ENCODE results near the gene PAK1. TPM values are rescaled to one million over a fixed set of nuclear protein-coding genes. Genes with fewer than 3 reads are reported as not detected.

Gene PAK1
- total RNA-seq, 2 donors from 2014 or later = 12.5 to 15.2 TPM

DNA sequence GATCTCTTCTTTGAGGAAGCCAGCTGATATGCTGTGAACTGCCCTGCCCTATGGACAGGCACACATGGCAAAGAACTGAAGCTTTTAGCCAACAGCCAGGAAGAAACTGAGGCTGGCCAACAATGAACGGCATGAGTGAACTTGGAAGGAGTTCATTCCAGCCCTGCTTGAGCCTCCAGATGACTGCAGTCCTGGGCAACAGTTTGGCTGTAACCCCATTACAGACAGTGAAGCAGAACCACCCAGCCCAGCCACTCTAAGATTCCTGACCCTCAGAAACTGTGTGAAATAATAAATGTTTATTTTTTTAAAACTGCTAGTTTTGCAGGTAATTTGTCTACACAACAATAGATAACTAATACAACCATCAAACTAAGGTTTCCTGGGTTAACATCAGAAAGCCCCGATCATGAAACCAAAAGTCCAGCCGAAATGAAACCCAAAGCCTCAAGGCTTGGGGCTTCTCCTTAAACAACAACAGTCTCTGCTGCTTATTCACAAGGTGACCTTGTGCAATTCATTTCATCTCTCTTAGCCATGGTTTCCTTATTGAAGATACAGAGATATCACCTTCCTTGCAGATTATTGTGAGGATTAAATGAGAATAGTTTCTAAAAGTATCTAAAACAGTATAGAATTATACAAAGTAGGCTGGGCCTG, 31.4 kb downstream of the PAK1 start:
- TF ChIP-seq, protein P1, sequence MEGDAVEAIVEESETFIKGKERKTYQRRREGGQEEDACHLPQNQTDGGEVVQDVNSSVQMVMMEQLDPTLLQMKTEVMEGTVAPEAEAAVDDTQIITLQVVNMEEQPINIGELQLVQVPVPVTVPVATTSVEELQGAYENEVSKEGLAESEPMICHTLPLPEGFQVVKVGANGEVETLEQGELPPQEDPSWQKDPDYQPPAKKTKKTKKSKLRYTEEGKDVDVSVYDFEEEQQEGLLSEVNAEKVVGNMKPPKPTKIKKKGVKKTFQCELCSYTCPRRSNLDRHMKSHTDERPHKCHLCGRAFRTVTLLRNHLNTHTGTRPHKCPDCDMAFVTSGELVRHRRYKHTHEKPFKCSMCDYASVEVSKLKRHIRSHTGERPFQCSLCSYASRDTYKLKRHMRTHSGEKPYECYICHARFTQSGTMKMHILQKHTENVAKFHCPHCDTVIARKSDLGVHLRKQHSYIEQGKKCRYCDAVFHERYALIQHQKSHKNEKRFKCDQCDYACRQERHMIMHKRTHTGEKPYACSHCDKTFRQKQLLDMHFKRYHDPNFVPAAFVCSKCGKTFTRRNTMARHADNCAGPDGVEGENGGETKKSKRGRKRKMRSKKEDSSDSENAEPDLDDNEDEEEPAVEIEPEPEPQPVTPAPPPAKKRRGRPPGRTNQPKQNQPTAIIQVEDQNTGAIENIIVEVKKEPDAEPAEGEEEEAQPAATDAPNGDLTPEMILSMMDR (IDR thresholded peaks at IDR 0.05) = no peak
- Histone ChIP-seq H3K4me3 (no peak overlapping the region), H3K27me3 (no peaks in the 10 kb centered on the region), H3K9me3 (no peaks in the 10 kb centered on the region), H3K4me1 (no peaks in the 10 kb centered on the region), H3K27ac (no peak overlapping the region), H3K36me3 (no peaks in the 10 kb centered on the region)
- DNase-seq (ENCODE audit: low spot score) = no peak

DNA sequence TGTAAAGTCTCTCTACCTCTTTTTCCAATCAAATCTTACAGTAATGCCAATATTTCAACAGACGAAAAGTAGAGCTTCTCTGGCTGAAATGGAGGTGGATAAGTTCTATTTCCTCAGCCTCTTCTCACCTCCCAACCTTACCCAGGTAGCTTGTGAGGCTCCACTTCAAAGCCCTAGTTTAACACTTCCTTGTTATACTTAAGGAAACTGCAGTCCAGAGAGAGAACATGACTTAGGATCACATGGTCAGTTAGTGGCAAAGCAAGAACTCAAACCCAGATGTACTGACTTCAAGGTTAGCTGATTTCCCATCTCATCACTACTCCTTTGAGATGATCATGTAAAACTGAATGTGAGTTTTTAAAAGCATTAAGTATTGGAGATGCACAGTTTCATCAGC, 32.5 kb downstream of the PAK1 start:
- Histone ChIP-seq H3K27ac (no peak overlapping the region), H3K36me3 (no peaks in the 10 kb centered on the region), H3K4me1 (no peaks in the 10 kb centered on the region), H3K9me3 (no peaks in the 10 kb centered on the region), H3K4me3 (no peak overlapping the region), H3K27me3 (no peaks in the 10 kb centered on the region)
- DNase-seq (ENCODE audit: low spot score) = no peak
- TF ChIP-seq, protein P1 (IDR thresholded peaks at IDR 0.05) = no peak

DNA sequence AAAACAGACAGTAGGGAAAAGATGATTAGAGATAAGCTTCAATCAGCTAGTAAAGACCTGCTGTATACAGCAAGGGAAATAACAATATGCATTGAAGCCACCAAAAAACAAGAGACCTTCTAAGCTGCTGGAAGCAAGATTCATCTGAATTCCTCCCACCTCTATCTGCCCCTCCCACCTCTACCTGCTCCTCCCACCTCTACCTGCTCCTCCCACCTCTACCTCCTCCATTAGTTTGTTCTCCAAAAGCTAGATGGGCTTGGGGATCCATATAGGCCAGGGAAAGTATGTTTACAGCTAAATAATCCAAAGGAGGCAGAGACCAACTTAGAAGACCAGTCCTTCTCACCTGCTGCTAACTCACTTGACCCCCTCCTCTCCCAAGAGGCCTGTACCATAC, 33.2 kb downstream of the PAK1 start:
- Histone ChIP-seq H3K27me3 (no peaks in the 10 kb centered on the region), H3K4me1 (no peaks in the 10 kb centered on the region), H3K27ac (no peak overlapping the region), H3K9me3 (no peaks in the 10 kb centered on the region), H3K36me3 (no peaks in the 10 kb centered on the region), H3K4me3 (no peak overlapping the region)
- DNase-seq (ENCODE audit: low spot score) = no peak
- TF ChIP-seq, protein P1 (IDR thresholded peaks at IDR 0.05) = no peak

DNA sequence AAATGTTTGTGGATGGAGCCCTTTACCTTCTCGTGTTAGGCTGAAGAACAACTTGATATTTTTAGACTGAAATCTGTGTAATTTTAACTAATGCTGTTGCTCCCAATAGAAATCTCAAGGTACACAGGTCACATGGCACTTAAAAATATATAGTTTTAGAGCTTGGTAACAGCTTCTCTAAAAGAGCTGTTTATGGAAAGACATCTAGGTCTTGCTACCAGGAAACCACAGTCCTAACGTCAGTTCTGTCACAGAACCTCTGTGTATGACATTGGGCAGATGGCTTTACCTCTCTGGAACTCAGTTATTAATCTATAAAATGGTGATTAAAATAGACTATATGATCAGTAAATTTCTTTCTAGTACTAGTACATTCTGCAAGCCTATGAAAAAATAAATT, 35.4 kb downstream of the PAK1 start:
- TF ChIP-seq, protein P1 (IDR thresholded peaks at IDR 0.05) = no peak
- H3K9me3 ChIP-seq = no peaks in the 10 kb centered on the region
- DNase-seq (ENCODE audit: low spot score) = no peak

DNA sequence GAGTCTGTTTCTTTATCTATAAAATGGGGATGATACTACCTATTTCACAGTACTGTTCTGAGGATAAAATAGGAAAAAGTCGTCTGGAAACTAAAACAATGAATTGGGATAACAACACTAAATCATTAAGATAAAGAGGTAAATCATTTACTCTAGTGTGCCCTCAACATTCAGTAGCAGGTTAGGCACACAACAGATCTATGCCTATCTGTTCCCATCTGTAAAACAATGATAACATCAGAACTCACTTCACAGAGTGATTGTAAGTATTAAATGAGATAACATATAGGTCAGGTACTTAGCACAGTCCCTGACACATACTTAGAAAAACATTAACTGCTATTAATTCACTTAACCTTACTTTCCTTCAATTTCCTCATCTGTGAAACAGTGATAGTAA, 36.9 kb downstream of the PAK1 start:
- H3K27ac ChIP-seq = no peak overlapping the region

More for the DNA sequence above, 35.4 kb downstream of the PAK1 start:
- Histone ChIP-seq H3K36me3 (no peaks in the 10 kb centered on the region), H3K27ac (no peak overlapping the region), H3K27me3 (no peaks in the 10 kb centered on the region), H3K4me3 (no peak overlapping the region), H3K4me1 (no peaks in the 10 kb centered on the region)

More for the DNA sequence above, 36.9 kb downstream of the PAK1 start:
- no peaks in the 10 kb centered on the region for H3K4me1 ChIP-seq
- no peaks in the 10 kb centered on the region for H3K36me3 ChIP-seq
- H3K9me3 ChIP-seq = no peaks in the 10 kb centered on the region
- TF ChIP-seq, protein P1 (IDR thresholded peaks at IDR 0.05) = no peak
- no peaks in the 10 kb centered on the region for H3K27me3 ChIP-seq
- DNase-seq (ENCODE audit: low spot score) = no peak
- H3K4me3 ChIP-seq = no peak overlapping the region

Measured in right atrium auricular region (tissue), 2 donors.